ENCODE results near the gene CD33. TPM values are rescaled to one million over a fixed set of nuclear protein-coding genes. Genes with fewer than 3 reads are reported as not detected.

Gene CD33
- total RNA-seq, 1 experiment from 2014 or later = 0.31 TPM

GRCh38 chr19:51192689-51193088, 32.2 kb upstream of the CD33 start (continued):
- TF ChIP-seq ZNF532 (CRISPR knock-in tag; IDR thresholded peaks at IDR 0.05; ENCODE audit: borderline replicate concordance) (no peak), NR2C2 (CRISPR knock-in tag; IDR thresholded peaks at IDR 0.05) (no peak), ZBTB21 (CRISPR knock-in tag; IDR thresholded peaks at IDR 0.05; ENCODE audit: borderline replicate concordance) (no peak)

DNA sequence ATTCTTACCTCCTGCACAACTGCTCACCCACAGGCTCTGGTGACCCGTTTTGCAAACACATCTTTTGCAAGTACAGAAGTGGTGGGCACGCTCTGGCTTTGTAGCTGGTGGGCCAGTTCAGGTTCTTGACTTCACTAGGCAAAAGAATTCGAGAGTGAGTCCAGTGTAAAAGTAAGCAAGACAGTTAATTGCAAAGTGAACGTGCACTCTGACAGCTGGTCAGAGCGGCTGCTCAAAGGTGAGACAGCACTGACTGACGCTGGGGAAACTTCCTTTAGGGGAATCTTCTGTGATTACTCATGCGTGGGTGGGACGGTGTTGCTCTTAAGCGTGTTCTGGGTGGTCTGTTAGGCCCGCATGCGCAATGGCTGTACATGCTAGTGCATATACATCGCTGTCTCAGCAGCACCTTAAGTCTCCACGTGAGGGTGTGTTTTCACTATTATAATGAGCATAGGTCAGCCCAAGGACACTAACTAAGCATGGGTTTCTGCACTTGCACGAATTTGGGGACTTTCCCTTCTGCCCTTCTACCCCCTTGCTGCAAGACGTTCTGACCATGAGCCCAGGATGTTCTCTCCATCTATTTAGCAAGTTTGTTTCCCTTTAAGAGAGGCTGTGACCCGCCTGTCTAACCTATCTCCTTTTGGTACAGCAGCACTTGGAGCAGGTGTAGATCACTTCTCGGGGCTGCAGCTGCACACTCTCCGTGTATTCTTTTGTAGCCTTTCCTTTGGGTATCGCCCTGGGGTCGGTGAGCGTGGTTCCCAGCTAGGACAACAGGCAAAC, 30.2 kb upstream of the CD33 start:
- peaks cover 9% of the 10 kb centered on the region for H3K27me3 Mint-ChIP-seq (ENCODE audit: low read depth)
- POLR2A ChIA-PET = no interaction called here

GRCh38 chr19:51195316-51195586, 29.6 kb upstream of the CD33 start:
- ChIA-PET POLR2A (no interaction called here), CTCF (no interaction called here)
- H3K4me1 Mint-ChIP-seq = no peaks in the 10 kb centered on the region
- peaks cover 11% of the 10 kb centered on the region for H3K9me3 Mint-ChIP-seq
- no peaks in the 10 kb centered on the region for H3K36me3 Mint-ChIP-seq
- peaks cover 11% of the 10 kb centered on the region for H3K27me3 Mint-ChIP-seq (ENCODE audit: low read depth)
- DNase-seq (ENCODE audit: low spot score) = no peak
- no peak overlapping the region for H3K27ac Mint-ChIP-seq
- no peak for ATAC-seq
- H3K4me3 Mint-ChIP-seq = no peak overlapping the region
- TF ChIP-seq, protein P1, sequence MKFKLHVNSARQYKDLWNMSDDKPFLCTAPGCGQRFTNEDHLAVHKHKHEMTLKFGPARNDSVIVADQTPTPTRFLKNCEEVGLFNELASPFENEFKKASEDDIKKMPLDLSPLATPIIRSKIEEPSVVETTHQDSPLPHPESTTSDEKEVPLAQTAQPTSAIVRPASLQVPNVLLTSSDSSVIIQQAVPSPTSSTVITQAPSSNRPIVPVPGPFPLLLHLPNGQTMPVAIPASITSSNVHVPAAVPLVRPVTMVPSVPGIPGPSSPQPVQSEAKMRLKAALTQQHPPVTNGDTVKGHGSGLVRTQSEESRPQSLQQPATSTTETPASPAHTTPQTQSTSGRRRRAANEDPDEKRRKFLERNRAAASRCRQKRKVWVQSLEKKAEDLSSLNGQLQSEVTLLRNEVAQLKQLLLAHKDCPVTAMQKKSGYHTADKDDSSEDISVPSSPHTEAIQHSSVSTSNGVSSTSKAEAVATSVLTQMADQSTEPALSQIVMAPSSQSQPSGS (CRISPR knock-in tag; IDR thresholded peaks at IDR 0.05; ENCODE audit: borderline replicate concordance, low read depth) = no peak
- TF ChIP-seq PRDM15 (CRISPR knock-in tag; IDR thresholded peaks at IDR 0.05) = no peak
- TF ChIP-seq, protein P2, sequence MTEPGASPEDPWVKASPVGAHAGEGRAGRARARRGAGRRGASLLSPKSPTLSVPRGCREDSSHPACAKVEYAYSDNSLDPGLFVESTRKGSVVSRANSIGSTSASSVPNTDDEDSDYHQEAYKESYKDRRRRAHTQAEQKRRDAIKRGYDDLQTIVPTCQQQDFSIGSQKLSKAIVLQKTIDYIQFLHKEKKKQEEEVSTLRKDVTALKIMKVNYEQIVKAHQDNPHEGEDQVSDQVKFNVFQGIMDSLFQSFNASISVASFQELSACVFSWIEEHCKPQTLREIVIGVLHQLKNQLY (CRISPR knock-in tag; IDR thresholded peaks at IDR 0.05) = no peak

More for the DNA sequence above, 30.2 kb upstream of the CD33 start:
- no peaks in the 10 kb centered on the region for H3K36me3 Mint-ChIP-seq
- no peak for DNase-seq (ENCODE audit: low spot score)
- H3K27ac Mint-ChIP-seq = no peak overlapping the region
- peaks cover 11% of the 10 kb centered on the region for H3K9me3 Mint-ChIP-seq
- ATAC-seq = no peak
- no peaks in the 10 kb centered on the region for H3K4me1 Mint-ChIP-seq
- CTCF ChIA-PET = no interaction called here
- no peak for TF ChIP-seq ATF1 (CRISPR knock-in tag; IDR thresholded peaks at IDR 0.05)
- TF ChIP-seq ESRRA (CRISPR knock-in tag; IDR thresholded peaks at IDR 0.05; ENCODE audit: borderline replicate concordance) = no peak
- no peak for TF ChIP-seq SP1 (CRISPR knock-in tag; conservative IDR thresholded peaks at IDR 0.05)
- no peak for TF ChIP-seq ZNF396 (CRISPR knock-in tag; IDR thresholded peaks at IDR 0.05; ENCODE audit: borderline replicate concordance)
- TF ChIP-seq, protein P3, sequence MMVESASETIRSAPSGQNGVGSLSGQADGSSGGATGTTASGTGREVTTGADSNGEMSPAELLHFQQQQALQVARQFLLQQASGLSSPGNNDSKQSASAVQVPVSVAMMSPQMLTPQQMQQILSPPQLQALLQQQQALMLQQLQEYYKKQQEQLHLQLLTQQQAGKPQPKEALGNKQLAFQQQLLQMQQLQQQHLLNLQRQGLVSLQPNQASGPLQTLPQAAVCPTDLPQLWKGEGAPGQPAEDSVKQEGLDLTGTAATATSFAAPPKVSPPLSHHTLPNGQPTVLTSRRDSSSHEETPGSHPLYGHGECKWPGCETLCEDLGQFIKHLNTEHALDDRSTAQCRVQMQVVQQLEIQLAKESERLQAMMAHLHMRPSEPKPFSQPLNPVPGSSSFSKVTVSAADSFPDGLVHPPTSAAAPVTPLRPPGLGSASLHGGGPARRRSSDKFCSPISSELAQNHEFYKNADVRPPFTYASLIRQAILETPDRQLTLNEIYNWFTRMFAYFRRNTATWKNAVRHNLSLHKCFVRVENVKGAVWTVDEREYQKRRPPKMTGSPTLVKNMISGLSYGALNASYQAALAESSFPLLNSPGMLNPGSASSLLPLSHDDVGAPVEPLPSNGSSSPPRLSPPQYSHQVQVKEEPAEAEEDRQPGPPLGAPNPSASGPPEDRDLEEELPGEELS (CRISPR knock-in tag; IDR thresholded peaks at IDR 0.05) = no peak
- no peak for TF ChIP-seq ZBTB21 (CRISPR knock-in tag; IDR thresholded peaks at IDR 0.05; ENCODE audit: borderline replicate concordance)
- TF ChIP-seq ZNF263 (CRISPR knock-in tag; IDR thresholded peaks at IDR 0.05; ENCODE audit: low read depth) = no peak
- TF ChIP-seq EMX1 (CRISPR knock-in tag; IDR thresholded peaks at IDR 0.05) = no peak
- TF ChIP-seq, protein P4, sequence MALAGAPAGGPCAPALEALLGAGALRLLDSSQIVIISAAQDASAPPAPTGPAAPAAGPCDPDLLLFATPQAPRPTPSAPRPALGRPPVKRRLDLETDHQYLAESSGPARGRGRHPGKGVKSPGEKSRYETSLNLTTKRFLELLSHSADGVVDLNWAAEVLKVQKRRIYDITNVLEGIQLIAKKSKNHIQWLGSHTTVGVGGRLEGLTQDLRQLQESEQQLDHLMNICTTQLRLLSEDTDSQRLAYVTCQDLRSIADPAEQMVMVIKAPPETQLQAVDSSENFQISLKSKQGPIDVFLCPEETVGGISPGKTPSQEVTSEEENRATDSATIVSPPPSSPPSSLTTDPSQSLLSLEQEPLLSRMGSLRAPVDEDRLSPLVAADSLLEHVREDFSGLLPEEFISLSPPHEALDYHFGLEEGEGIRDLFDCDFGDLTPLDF (CRISPR knock-in tag; IDR thresholded peaks at IDR 0.05) = no peak
- no peak for TF ChIP-seq IRF2 (CRISPR knock-in tag; IDR thresholded peaks at IDR 0.05; ENCODE audit: borderline replicate concordance, low read depth)
- no peak for TF ChIP-seq ZSCAN18 (CRISPR knock-in tag; IDR thresholded peaks at IDR 0.05)
- TF ChIP-seq MXD4 (CRISPR knock-in tag; IDR thresholded peaks at IDR 0.05; ENCODE audit: borderline replicate concordance) = no peak
- no peak for TF ChIP-seq GABPB1 (CRISPR knock-in tag; IDR thresholded peaks at IDR 0.05)
- no peak for TF ChIP-seq FOXK1 (CRISPR knock-in tag; IDR thresholded peaks at IDR 0.05)
- TF ChIP-seq FOXP1 (CRISPR knock-in tag; IDR thresholded peaks at IDR 0.05; ENCODE audit: borderline replicate concordance) = no peak
- TF ChIP-seq SMAD3 (CRISPR knock-in tag; IDR thresholded peaks at IDR 0.05; ENCODE audit: borderline replicate concordance) = no peak
- H3K4me3 Mint-ChIP-seq = no peak overlapping the region
